Tibial artery (tissue), 4 donors: ENCODE data around the gene ATF3.

ENCODE experiments used
- DNase-seq, 2 donors: peaks; one replicate each; pipeline ENCODE4 v3.0.0-alpha.2; 2019
- H3K27ac ChIP-seq, 2 donors: fragments of 200-600 bp; sonication (generic) in 1 of 2; 1 replicate in 1 of 2; 2 replicates in 1 of 2; pipeline ENCODE4 v1.5.1; 2018 to 2019; ENCODE audit warnings: mild to moderate bottlenecking in 1 of 2
- H3K27me3 ChIP-seq, 2 donors: fragments of 200-600 bp; sonication (generic) in 1 of 2; one replicate each; pipeline versions ENCODE4 v1.5.1 to v1.6.0; 2016 to 2019
- H3K36me3 ChIP-seq, 3 donors: fragments of 200-600 bp; sonication (generic) in 2 of 3; one replicate each; pipeline ENCODE4 v1.5.1; 2016 to 2019; ENCODE audit warnings: mild to moderate bottlenecking in 2 of 3
- H3K4me1 ChIP-seq, 4 donors: fragments of 200-600 bp; sonication (generic) in 2 of 4; 1 replicate in 3 of 4; 2 replicates in 1 of 4; pipeline ENCODE4 v1.5.1; 2016 to 2019
- H3K4me3 ChIP-seq, 2 donors: fragments of 200-600 bp; sonication (generic) in 1 of 2; 1 replicate in 1 of 2; 2 replicates in 1 of 2; pipeline ENCODE4 v1.5.1; 2018 to 2019; ENCODE audit warnings: mild to moderate bottlenecking in 2 of 2
- H3K9me3 ChIP-seq, 3 donors: fragments of 200-600 bp; sonication (generic) in 1 of 3; one replicate each; pipeline ENCODE4 v1.5.1; 2016 to 2019
- intact Hi-C: fragments of 100-400 bp; cut with DNase I; formaldehyde crosslinking; loops from one replicate; pipeline ENCODE4 v1.15.0; 2023; ENCODE audit warnings: low total_unique reads
- TF ChIP-seq, protein P1 (sequence below), 2 experiments: fragments of 200-600 bp in 1 of 2; fragments of 450-650 bp in 1 of 2; IDR thresholded peaks; one replicate each; pipeline ENCODE4 v1.5.1; 2017 to 2019; ENCODE audit warnings: antibody characterized with exemption in 2 of 2, mild to moderate bottlenecking in 1 of 2, moderate library complexity in 1 of 2

The ATF3 gene

DNA sequence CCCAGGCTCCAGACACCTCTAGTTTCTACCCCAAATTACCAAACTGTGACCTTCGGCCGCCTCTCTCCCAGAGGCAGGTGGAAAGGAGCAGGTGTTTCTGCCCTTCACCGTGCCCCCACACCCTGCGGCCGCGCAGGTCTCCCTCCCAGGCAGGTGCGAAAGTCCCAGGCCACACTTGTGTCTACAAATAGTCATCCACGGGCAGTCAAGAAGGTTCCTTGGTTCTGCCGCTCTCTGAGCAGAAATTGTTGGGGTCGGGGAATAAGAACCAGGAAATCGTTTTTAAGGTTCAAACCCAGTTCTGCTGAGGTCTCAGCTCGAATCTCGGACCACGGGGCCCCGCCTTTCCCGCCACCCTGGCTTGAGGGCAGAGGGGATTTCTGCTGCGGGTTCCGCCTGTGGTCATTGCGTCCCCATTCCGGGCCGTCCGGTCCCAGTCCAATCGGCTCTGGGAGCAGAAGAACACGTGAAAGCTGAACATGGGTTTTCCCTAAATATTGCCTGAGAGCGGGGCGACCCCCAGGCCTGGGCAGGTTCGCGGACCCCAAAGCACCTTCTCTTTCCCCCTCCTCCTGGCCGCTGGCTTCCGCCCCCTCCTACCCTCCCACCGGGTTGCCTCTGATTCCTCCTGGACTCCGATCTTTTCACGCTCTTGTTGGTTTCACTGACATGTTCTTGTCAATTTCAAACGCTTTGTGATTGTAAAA is 1.2 kb upstream of the ATF3 start:
- H3K27ac ChIP-seq: peak overlapping the region; percentile 91 to 99
- peaks cover 0 to 56% (median 39%) of the 10 kb centered on the region in 4 donors for H3K4me1 ChIP-seq
- H3K9me3 ChIP-seq: no peaks in the 10 kb centered on the region
- H3K4me3 ChIP-seq: peak overlapping the region; percentile 65 to 84
- DNase-seq: peak; percentile 49 to 78
- peaks cover 0 to 3% of the 10 kb centered on the region in 2 donors for H3K27me3 ChIP-seq
- H3K36me3 ChIP-seq: no peaks in the 10 kb centered on the region
- intact Hi-C loops: loop anchor here (2.0 kb wide), 1 partner anchor 47 kb away; no protein-coding TSS in a partner anchor
- TF ChIP-seq, protein P1, sequence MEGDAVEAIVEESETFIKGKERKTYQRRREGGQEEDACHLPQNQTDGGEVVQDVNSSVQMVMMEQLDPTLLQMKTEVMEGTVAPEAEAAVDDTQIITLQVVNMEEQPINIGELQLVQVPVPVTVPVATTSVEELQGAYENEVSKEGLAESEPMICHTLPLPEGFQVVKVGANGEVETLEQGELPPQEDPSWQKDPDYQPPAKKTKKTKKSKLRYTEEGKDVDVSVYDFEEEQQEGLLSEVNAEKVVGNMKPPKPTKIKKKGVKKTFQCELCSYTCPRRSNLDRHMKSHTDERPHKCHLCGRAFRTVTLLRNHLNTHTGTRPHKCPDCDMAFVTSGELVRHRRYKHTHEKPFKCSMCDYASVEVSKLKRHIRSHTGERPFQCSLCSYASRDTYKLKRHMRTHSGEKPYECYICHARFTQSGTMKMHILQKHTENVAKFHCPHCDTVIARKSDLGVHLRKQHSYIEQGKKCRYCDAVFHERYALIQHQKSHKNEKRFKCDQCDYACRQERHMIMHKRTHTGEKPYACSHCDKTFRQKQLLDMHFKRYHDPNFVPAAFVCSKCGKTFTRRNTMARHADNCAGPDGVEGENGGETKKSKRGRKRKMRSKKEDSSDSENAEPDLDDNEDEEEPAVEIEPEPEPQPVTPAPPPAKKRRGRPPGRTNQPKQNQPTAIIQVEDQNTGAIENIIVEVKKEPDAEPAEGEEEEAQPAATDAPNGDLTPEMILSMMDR (IDR thresholded peaks at IDR 0.05): no peak

- peak overlapping the region; percentile 65 to 84 for H3K4me3 ChIP-seq
- no peaks in the 10 kb centered on the region for H3K27me3 ChIP-seq
- no peaks in the 10 kb centered on the region for H3K9me3 ChIP-seq
- no peak for DNase-seq
- H3K36me3 ChIP-seq: no peaks in the 10 kb centered on the region
- H3K27ac ChIP-seq: peak overlapping the region; percentile 91 to 99
- intact Hi-C loops: loop anchor here (2.0 kb wide), 1 partner anchor 47 kb away; no protein-coding TSS in a partner anchor
- H3K4me1 ChIP-seq: peaks cover 0 to 62% (median 41%) of the 10 kb centered on the region in 4 donors
- TF ChIP-seq, protein P1 (IDR thresholded peaks at IDR 0.05): no peak
Observed at GRCh38 chr1:212607913-212608391, 609 bp upstream of the ATF3 start.

DNA sequence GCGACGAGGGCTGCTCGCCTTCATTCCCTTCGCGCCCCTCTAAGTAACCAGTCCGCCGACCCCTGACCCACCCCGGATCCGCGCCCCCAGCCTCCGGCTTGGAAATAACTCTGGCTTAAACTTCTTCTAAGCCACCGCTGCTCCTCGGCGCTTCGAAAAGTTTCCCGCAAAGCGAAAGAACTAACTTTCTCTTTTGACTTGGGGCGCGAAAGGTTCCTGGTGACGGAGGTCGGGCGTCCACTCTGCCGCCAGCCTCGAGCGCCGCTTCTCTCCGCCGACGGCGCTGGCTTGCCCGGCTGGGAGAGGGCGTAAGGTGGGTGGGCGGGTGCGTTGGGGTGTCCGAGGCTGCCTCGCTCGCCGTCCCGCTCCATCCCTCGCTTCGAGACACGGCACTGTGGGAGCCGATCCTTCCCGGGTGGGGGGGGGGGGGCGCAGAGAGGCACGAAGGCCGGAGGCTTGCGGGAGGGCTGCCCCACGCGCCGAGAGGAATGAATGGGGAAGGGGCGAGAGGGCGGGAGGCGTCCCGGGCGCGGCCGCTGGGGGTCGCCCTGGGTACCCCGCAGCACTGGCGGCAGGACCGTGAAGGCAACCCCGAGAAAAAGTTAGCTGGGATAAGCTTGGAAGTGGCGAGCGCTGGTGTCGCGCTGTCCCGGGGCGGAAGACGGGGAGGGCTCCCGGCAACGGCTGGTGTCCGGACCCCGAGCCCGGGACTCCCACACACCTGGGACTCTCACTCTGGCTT is 569 bp downstream of the ATF3 start:
- Histone ChIP-seq H3K4me1 (peaks cover 0 to 72% (median 45%) of the 10 kb centered on the region in 4 donors), H3K9me3 (no peaks in the 10 kb centered on the region), H3K27me3 (no peaks in the 10 kb centered on the region), H3K27ac (peak overlapping the region; percentile 99 to 100), H3K36me3 (no peaks in the 10 kb centered on the region), H3K4me3 (peak overlapping the region; percentile 84 to 88)
- TF ChIP-seq, protein P1 (IDR thresholded peaks at IDR 0.05): peak; percentile 30 to 42
- intact Hi-C loops: no loop called here
- DNase-seq: peak; percentile 45 to 81

- Histone ChIP-seq H3K27me3 (no peaks in the 10 kb centered on the region), H3K36me3 (peaks cover 0 to 2% (median under 1%) of the 10 kb centered on the region in 3 donors), H3K4me3 (peak overlapping the region; percentile 84 to 88), H3K4me1 (peaks cover 0 to 74% (median 45%) of the 10 kb centered on the region in 4 donors), H3K27ac (peak overlapping the region; percentile 99 to 100), H3K9me3 (no peaks in the 10 kb centered on the region)
- intact Hi-C loops: loop anchor here (10.0 kb wide), 1 partner anchor 135 kb away; no protein-coding TSS in a partner anchor
- DNase-seq: no peak
- TF ChIP-seq, protein P1 (IDR thresholded peaks at IDR 0.05): no peak
Observed at GRCh38 chr1:212609701-212610574, 1.4 kb downstream of the ATF3 start.

DNA sequence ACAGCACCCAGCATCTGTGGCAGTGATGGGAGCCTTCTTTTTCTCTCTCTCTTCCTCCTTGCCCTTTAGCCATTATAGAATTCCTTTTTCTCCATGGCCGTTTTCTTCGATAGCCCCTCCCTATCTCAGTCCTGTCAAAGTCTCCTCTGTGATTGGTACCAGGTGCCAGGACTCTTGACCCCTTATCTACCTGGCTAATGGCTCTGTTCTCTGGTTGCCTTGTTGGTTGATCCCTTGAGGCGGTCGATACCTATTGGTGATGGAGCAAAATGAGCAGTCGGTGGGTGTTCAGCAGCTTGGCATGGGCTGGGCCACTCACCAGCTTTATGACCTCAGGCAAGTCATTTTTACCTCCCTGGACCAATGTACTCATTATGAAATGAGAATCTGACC is 2.0 kb downstream of the ATF3 start:
- intact Hi-C loops: loop anchor here (10.0 kb wide), 1 partner anchor 136 kb away; no protein-coding TSS in a partner anchor
- Histone ChIP-seq H3K9me3 (no peaks in the 10 kb centered on the region), H3K36me3 (peaks cover 0 to 8% (median 6%) of the 10 kb centered on the region in 3 donors), H3K27me3 (no peaks in the 10 kb centered on the region), H3K4me3 (peak overlapping the region; percentile 84 to 88), H3K4me1 (peaks cover 0 to 70% (median 40%) of the 10 kb centered on the region in 4 donors), H3K27ac (no peak overlapping the region)
- DNase-seq: no peak
- TF ChIP-seq, protein P1 (IDR thresholded peaks at IDR 0.05): no peak
